Pancreas (tissue), 10 donors: Measurements from ENCODE around the gene HHIPL1. TPM values are rescaled to one million over a fixed set of nuclear protein-coding genes. Genes with fewer than 3 reads are reported as not detected.

Experiments used
- ATAC-seq, 4 donors: fragments of 200-7000 bp; cut with Tn5 transposase; one replicate each; pipeline versions ENCODE4 v1.8.0 to v1.9.1; 2020; ENCODE audit warnings: mild to moderate bottlenecking in 4 of 4, moderate library complexity in 4 of 4
- DNase-seq, 6 donors: peaks; one replicate each; pipeline ENCODE4 v3.0.0-alpha.2; 2020
- FAIRE-seq: peaks from 2 replicates; lab custom pipeline; 2012; peaks lifted over from hg19 to GRCh38; lab: Jason Lieb, UNC
- H3K27ac ChIP-seq, 4 donors: fragments of 200-600 bp; sonication (generic); 1 replicate in 3 of 4; 2 replicates in 1 of 4; pipeline versions ENCODE4 v1.5.0 to v1.8.0; 2020
- H3K27me3 ChIP-seq, 4 donors: fragments of 200-600 bp; one replicate each; pipeline ENCODE4 v1.8.0; 2021
- H3K36me3 ChIP-seq, 3 donors: fragments of 200-600 bp; sonication (generic) in 1 of 3; one replicate each; pipeline versions ENCODE4 v1.5.0 to v1.8.0; 2020 to 2021
- H3K4me1 ChIP-seq, 3 donors: fragments of 200-600 bp; one replicate each; pipeline ENCODE4 v1.8.0; 2021
- H3K4me3 ChIP-seq, 4 donors: fragments of 200-600 bp; sonication (generic) in 2 of 4; one replicate each; pipeline versions ENCODE4 v1.5.0 to v1.8.0; 2020 to 2021
- H3K9me3 ChIP-seq, 4 donors: fragments of 200-600 bp; one replicate each; pipeline ENCODE4 v1.8.0; 2021
- CTCF ChIP-seq, 4 donors: fragments of 200-600 bp; sonication (generic) in 3 of 4; IDR thresholded peaks; one replicate each; pipeline versions ENCODE4 v1.5.0 to v1.8.0; 2021; ENCODE audit warnings: antibody characterized with exemption in 4 of 4
- WGBS, 2 donors: extraction: QIAGEN DNeasy Blood & Tissue Kit; methylation state at CpG; one replicate each; pipeline ENCODE4 v1.1.7; 2013; 5-methylcytosine and 5-hydroxymethylcytosine counted together
- intact Hi-C, 3 donors: fragments of 100-400 bp; cut with DNase I; formaldehyde crosslinking; loops; one replicate each; pipeline versions ENCODE4 v1.11.1 to v1.14.2; 2022
- polyA plus RNA-seq, 2 donors: library from polyadenylated mRNA; stranded (reverse); fragments of 200-250 nt; gene quantifications; one replicate each; pipeline ENCODE4 v1.2.3, GENCODE V29; 2013
- total RNA-seq, 6 donors: library from RNA; stranded (reverse); fragmentation: NEBNext Ultra II Directional in 4 of 6; extraction: Animal tissue kit (Norgen Biotek cat#: 25700) in 4 of 6; gene quantifications; one replicate each; pipeline versions ENCODE4 v1.2.1 to v1.2.4, GENCODE V29; 2021 to 2023
- donor health status: healthy with polysubstance abuse.
- donor health status: DM: no; HTN: no; CAD: no; lungs with moderate emphysema.
- donor health status: DM: no; HTN: no; CAD: no.
- donor health status: control.
- donor health status: control.
- donor health status: Bipolar disorder and iron deficiency.
- donor health status: DM: yes; HTN: yes; CAD: no.
- donor health status: DM: no; HTN: no; CAD: no.
- donor health status: DM: no; HTN: no; CAD: no.
- donor health status: DM: yes; HTN: yes; CAD: no.

HHIPL1 gene
- total and polyA plus RNA-seq, 8 donors, result 0.09 to 1.2 (median 0.23) TPM

GRCh38 chr14:99664058-99664936 is 19.4 kb downstream of the HHIPL1 start:
- intact Hi-C loops, result no loop called here

GRCh38 chr14:99664937-99665273 is 20.0 kb downstream of the HHIPL1 start:
- Histone ChIP-seq H3K4me3 (no peak overlapping the region), H3K27me3 (peaks cover 0 to 4% (median 0%) of the 10 kb centered on the region in 4 donors), H3K27ac (no peak overlapping the region), H3K36me3 (no peaks in the 10 kb centered on the region), H3K4me1 (no peaks in the 10 kb centered on the region), H3K9me3 (no peaks in the 10 kb centered on the region)
- 80 to 81% methylated on average over 12 of the region's 12 CpGs for WGBS, 2 donors
- FAIRE-seq (no peak), DNase-seq (no peak), ATAC-seq (no peak)
- no peak for TF ChIP-seq CTCF (IDR thresholded peaks at IDR 0.05)
- intact Hi-C loops, result no loop called here

More at GRCh38 chr14:99664058-99664936, 19.4 kb downstream of the HHIPL1 start:
- no peak overlapping the region for H3K4me3 ChIP-seq
- ATAC-seq, result no peak
- no peaks in the 10 kb centered on the region for H3K36me3 ChIP-seq
- H3K27me3 ChIP-seq, result peaks cover 0 to 7% (median 1%) of the 10 kb centered on the region in 4 donors
- no peak for FAIRE-seq
- no peaks in the 10 kb centered on the region for H3K4me1 ChIP-seq
- no peak overlapping the region for H3K27ac ChIP-seq
- DNase-seq, result no peak
- WGBS, 2 donors, result 42 to 51% methylated on average over 8 of the region's 8 CpGs
- no peaks in the 10 kb centered on the region for H3K9me3 ChIP-seq
- TF ChIP-seq CTCF (IDR thresholded peaks at IDR 0.05), result no peak

DNA sequence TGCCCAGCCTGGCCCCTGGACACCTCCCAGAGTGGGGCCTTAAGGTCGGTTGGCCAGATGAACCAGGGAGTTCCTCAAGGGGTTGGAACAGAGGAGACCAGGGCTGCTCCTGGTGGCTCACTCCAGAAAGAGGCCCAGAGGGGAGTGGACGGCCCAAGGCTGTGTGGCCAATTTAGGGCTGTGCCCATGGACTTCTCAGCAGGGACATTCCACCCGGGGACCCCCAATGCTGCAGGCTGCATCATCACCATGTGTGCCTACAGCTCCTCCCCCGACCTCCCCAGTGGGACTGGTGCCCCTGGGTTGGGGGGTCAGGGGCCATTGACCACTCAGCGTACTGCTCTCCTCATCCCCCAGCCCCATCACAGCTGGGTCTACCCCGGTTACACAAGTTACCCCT is 21.6 kb downstream of the HHIPL1 start:
- ATAC-seq (no peak), DNase-seq (no peak), FAIRE-seq (no peak)
- no peaks in the 10 kb centered on the region for H3K27me3 ChIP-seq
- H3K4me1 ChIP-seq, result no peaks in the 10 kb centered on the region
- no peak for TF ChIP-seq CTCF (IDR thresholded peaks at IDR 0.05)
- no peaks in the 10 kb centered on the region for H3K36me3 ChIP-seq
- 57 to 59% methylated on average over 6 of the region's 6 CpGs for WGBS, 2 donors
- H3K9me3 ChIP-seq, result no peaks in the 10 kb centered on the region
- intact Hi-C loops, result no loop called here
- no peak overlapping the region for H3K27ac ChIP-seq
- no peak overlapping the region for H3K4me3 ChIP-seq

GRCh38 chr14:99667045-99667444 is 22.1 kb downstream of the HHIPL1 start:
- no peak for DNase-seq
- ATAC-seq, result no peak
- no peaks in the 10 kb centered on the region for H3K4me1 ChIP-seq
- no peak for TF ChIP-seq CTCF (IDR thresholded peaks at IDR 0.05)
- H3K27me3 ChIP-seq, result no peaks in the 10 kb centered on the region
- H3K9me3 ChIP-seq, result no peaks in the 10 kb centered on the region
- no peaks in the 10 kb centered on the region for H3K36me3 ChIP-seq
- no peak for FAIRE-seq
- H3K4me3 ChIP-seq, result no peak overlapping the region
- no peak overlapping the region for H3K27ac ChIP-seq
- intact Hi-C loops, result no loop called here
- 33 to 41% methylated on average over 2 of the region's 2 CpGs for WGBS, 2 donors

GRCh38 chr14:99667821-99668220 is 22.9 kb downstream of the HHIPL1 start:
- ATAC-seq (peak in 1 of 4 donors; percentile 30), DNase-seq (no peak), FAIRE-seq (no peak)
- TF ChIP-seq CTCF (IDR thresholded peaks at IDR 0.05), result no peak
- no peaks in the 10 kb centered on the region for H3K9me3 ChIP-seq
- no peak overlapping the region for H3K4me3 ChIP-seq
- whole genome bisulfite sequencing, 2 donors, result 71 to 81% methylated on average over 9 of the region's 9 CpGs
- intact Hi-C loops, result no loop called here
- no peaks in the 10 kb centered on the region for H3K27me3 ChIP-seq
- H3K4me1 ChIP-seq, result no peaks in the 10 kb centered on the region
- H3K36me3 ChIP-seq, result no peaks in the 10 kb centered on the region
- H3K27ac ChIP-seq, result no peak overlapping the region
